ENCODE measurements around the gene GLO1.

GRCh38 chr6:38705924-38706323, 3.0 kb upstream of the GLO1 start:
- TF ChIP-seq CTCF (IDR thresholded peaks at IDR 0.05; ENCODE audit: borderline replicate concordance, extremely low read depth, low read length, poor library complexity, severe bottlenecking) (no peak), EZH2 (IDR thresholded peaks at IDR 0.05; ENCODE audit: borderline replicate concordance, low read depth, low read length, severe bottlenecking) (no peak)
